CD4-positive, alpha-beta T cell treated with Interleukin-6 at 100 ng/mL for 8 hours (primary cell): ENCODE measurements around the gene PTPRF.

Source experiments
- DNase-seq: peaks from one replicate; pipeline ENCODE4 v3.0.0-alpha.2; 2020; ENCODE audit warnings: mixed read lengths, low spot score

PTPRF gene

GRCh38 chr1:43513471-43514173, 17.1 kb upstream of the PTPRF start:
- DNase-seq: no peak

GRCh38 chr1:43518935-43519686, 11.6 kb upstream of the PTPRF start:
- no peak for DNase-seq

GRCh38 chr1:43520100-43520778, 10.4 kb upstream of the PTPRF start:
- DNase-seq: no peak

- no peak for DNase-seq
These were observed 9.6 kb upstream of the PTPRF start for GRCh38 chr1:43521078-43521477.

- DNase-seq: no peak
These were observed 8.9 kb upstream of the PTPRF start for GRCh38 chr1:43521756-43522155.

- DNase-seq: no peak
These were observed 8.3 kb upstream of the PTPRF start for GRCh38 chr1:43522431-43522775.

- DNase-seq: no peak
These were observed 7.8 kb upstream of the PTPRF start for GRCh38 chr1:43522776-43523480.

GRCh38 chr1:43524804-43525203, 5.9 kb upstream of the PTPRF start:
- DNase-seq: no peak

- no peak for DNase-seq
These were observed 4.7 kb upstream of the PTPRF start for GRCh38 chr1:43526002-43526401.

GRCh38 chr1:43527111-43527878, 3.4 kb upstream of the PTPRF start:
- no peak for DNase-seq

GRCh38 chr1:43529206-43529731, 1.4 kb upstream of the PTPRF start:
- DNase-seq: peak; percentile 76

GRCh38 chr1:43531107-43531905, 623 bp downstream of the PTPRF start:
- no peak for DNase-seq

GRCh38 chr1:43531906-43532584, 1.4 kb downstream of the PTPRF start:
- DNase-seq: no peak

GRCh38 chr1:43532716-43533115, 2.0 kb downstream of the PTPRF start:
- DNase-seq: no peak

- DNase-seq: no peak
These were observed 2.9 kb downstream of the PTPRF start for GRCh38 chr1:43533584-43533983.

GRCh38 chr1:43534256-43534655, 3.6 kb downstream of the PTPRF start:
- no peak for DNase-seq

GRCh38 chr1:43536196-43536863, 5.6 kb downstream of the PTPRF start:
- no peak for DNase-seq

- no peak for DNase-seq
These were observed 6.2 kb downstream of the PTPRF start for GRCh38 chr1:43536864-43537358.

- DNase-seq: no peak
These were observed 6.9 kb downstream of the PTPRF start for GRCh38 chr1:43537423-43538142.
